CD4-positive, alpha-beta T cell treated with Interleukin-1 beta for 1 hour (primary cell): ENCODE data around the gene TC2N.
A peak's percentile ranks its signal among the peaks of the same experiment; 100 is the strongest.
"Not testable (repeated sequence)": the region's sequence is repeated elsewhere in the genome, so short reads cannot be mapped to it uniquely, and the experiment has no call there.

ENCODE experiments used
- DNase-seq, 2 donors: peaks; one replicate each; pipeline ENCODE4 v3.0.0-alpha.2; 2020 to 2022

The TC2N gene

GRCh38 chr14:91888641-91889476 is 21.5 kb upstream of the TC2N start:
- DNase-seq = no peak

GRCh38 chr14:91886961-91887360 is 19.6 kb upstream of the TC2N start:
- no peak for DNase-seq

- DNase-seq = no peak
Measured at GRCh38 chr14:91885839-91886238, 18.5 kb upstream of the TC2N start.

- DNase-seq = no peak
Measured at GRCh38 chr14:91885113-91885712, 17.9 kb upstream of the TC2N start.

GRCh38 chr14:91884664-91885063 is 17.3 kb upstream of the TC2N start:
- DNase-seq = no peak

GRCh38 chr14:91883753-91884152 is 16.4 kb upstream of the TC2N start:
- no peak for DNase-seq

GRCh38 chr14:91882776-91883175 is 15.4 kb upstream of the TC2N start:
- DNase-seq = no peak

- no peak for DNase-seq
Measured at GRCh38 chr14:91882369-91882768, 15.0 kb upstream of the TC2N start.

- no peak for DNase-seq
Measured at GRCh38 chr14:91879196-91879595, 11.9 kb upstream of the TC2N start.

GRCh38 chr14:91878274-91878673 is 10.9 kb upstream of the TC2N start:
- no peak for DNase-seq

GRCh38 chr14:91877376-91877915 is 10.1 kb upstream of the TC2N start:
- no peak for DNase-seq

GRCh38 chr14:91876492-91876891 is 9.2 kb upstream of the TC2N start:
- no peak for DNase-seq

- DNase-seq = no peak
Measured at GRCh38 chr14:91875525-91876286, 8.4 kb upstream of the TC2N start.

- peak; percentile 81 to 84 for DNase-seq
Measured at GRCh38 chr14:91873471-91874415, 6.4 kb upstream of the TC2N start.

- DNase-seq = peak; percentile 60 to 64
Measured at GRCh38 chr14:91872517-91873470, 5.5 kb upstream of the TC2N start.

- peak in 1 of 2 donors; percentile 30 for DNase-seq
Measured at GRCh38 chr14:91872011-91872501, 4.7 kb upstream of the TC2N start.

GRCh38 chr14:91871401-91871800 is 4.1 kb upstream of the TC2N start:
- not testable (repeated sequence) for DNase-seq

GRCh38 chr14:91870890-91871289 is 3.6 kb upstream of the TC2N start:
- DNase-seq = no peak

- peak; percentile 77 to 81 for DNase-seq
Measured at GRCh38 chr14:91870001-91870400, 2.7 kb upstream of the TC2N start.

- DNase-seq = no peak
Measured at GRCh38 chr14:91869556-91869955, 2.2 kb upstream of the TC2N start.
